ENCODE results near the gene HOXC10.

The HOXC10 gene

GRCh38 chr12:53980104-53980801 lies 4.7 kb upstream of the HOXC10 start:
- Histone ChIP-seq H3K4me3 (no peak overlapping the region), H3K27ac (no peak overlapping the region)
- DNase-seq (ENCODE audit: low spot score), result no peak
- TF ChIP-seq, protein P1, sequence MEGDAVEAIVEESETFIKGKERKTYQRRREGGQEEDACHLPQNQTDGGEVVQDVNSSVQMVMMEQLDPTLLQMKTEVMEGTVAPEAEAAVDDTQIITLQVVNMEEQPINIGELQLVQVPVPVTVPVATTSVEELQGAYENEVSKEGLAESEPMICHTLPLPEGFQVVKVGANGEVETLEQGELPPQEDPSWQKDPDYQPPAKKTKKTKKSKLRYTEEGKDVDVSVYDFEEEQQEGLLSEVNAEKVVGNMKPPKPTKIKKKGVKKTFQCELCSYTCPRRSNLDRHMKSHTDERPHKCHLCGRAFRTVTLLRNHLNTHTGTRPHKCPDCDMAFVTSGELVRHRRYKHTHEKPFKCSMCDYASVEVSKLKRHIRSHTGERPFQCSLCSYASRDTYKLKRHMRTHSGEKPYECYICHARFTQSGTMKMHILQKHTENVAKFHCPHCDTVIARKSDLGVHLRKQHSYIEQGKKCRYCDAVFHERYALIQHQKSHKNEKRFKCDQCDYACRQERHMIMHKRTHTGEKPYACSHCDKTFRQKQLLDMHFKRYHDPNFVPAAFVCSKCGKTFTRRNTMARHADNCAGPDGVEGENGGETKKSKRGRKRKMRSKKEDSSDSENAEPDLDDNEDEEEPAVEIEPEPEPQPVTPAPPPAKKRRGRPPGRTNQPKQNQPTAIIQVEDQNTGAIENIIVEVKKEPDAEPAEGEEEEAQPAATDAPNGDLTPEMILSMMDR (IDR thresholded peaks at IDR 0.05), result no peak

DNA sequence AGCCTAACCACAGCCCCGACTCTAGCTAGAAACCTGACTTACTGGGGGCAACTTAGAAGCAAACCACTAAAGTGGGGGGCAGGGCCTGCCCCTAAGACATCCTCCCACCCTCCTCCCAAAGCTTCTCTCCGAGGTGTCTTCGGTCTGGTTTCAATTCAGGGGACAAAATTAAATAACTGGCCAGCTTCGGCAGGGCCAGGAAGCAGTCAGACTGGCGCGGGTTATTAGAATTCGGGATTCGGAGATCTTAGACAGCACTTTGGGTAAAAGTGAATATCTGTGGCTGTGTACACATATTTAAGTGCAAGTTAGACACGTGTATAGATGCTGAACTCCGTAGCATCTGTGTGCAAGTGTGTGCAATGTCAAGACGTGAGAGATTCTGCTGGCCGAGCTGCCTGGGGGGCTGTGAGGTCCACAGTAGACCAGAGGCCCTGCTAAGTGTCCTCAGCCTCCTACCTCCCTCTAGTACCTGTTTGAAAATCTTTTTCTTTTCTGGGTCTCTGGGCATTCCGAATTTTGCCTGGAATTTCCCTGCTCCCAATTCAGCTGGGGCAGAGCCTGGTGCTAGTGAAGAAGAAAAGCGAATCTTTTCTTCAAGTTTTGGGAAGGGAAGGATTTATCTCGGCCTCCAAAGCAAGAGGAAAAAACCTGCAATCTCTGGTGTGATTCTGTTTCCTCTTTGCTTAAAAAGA lies 4.0 kb upstream of the HOXC10 start:
- no peak overlapping the region for H3K27ac ChIP-seq
- TF ChIP-seq, protein P1 (IDR thresholded peaks at IDR 0.05), result no peak
- H3K4me3 ChIP-seq, result no peak overlapping the region
- no peak for DNase-seq (ENCODE audit: low spot score)

GRCh38 chr12:53981634-53982565 lies 3.0 kb upstream of the HOXC10 start:
- no peak for DNase-seq (ENCODE audit: low spot score)
- H3K27ac ChIP-seq, result no peak overlapping the region
- TF ChIP-seq, protein P1 (IDR thresholded peaks at IDR 0.05), result no peak
- H3K4me3 ChIP-seq, result no peak overlapping the region

DNA sequence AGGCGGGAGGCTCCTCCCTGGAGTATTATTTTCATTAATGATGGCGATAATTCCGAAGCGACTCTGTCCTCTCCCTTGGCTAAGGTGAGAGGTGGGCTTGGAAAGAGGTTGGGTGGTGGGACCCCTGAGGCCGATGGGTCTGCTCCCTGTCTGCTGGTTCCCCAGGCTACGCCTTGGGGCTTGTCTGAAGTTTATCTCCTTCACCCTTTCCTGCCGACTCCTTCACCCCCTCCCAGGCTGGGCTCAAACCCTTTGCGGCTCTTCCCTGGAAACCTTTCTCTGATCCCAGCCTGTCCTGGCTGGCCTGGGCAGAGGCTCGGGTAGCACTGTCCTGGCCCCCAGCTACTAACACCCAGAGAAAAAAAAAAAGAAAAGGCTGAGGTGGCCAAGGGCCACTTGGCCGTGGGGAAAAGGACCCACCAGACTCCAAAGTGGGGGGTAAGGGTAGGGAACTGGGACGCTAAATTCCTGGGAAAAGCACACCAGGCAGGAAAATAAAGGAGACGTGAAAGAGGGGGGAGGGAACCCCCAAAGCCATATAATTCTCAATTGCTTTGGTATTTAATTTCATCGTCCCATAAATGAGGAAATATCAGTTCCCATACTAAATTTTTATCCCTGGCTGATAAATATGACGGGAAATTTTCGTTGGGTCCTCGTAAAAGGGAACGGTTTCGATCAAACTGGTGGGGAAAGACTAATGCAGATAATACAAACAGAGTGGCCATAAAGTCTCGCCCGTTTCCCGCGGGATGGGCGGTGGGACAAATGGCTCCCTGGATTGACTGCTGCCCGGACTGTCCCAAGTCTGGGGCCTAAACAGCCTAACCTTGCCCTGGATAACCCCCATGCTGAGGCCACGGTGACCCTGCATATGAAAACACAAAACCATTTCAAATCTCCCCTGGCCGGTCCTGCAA lies 2.0 kb upstream of the HOXC10 start:
- Histone ChIP-seq H3K4me3 (no peak overlapping the region), H3K27ac (no peak overlapping the region)
- TF ChIP-seq, protein P1 (IDR thresholded peaks at IDR 0.05), result no peak
- DNase-seq (ENCODE audit: low spot score), result no peak

- TF ChIP-seq, protein P1 (IDR thresholded peaks at IDR 0.05), result no peak
- no peak for DNase-seq (ENCODE audit: low spot score)
- Histone ChIP-seq H3K4me3 (no peak overlapping the region), H3K27ac (no peak overlapping the region)
Measured at GRCh38 chr12:53983568-53983949, 1.4 kb upstream of the HOXC10 start.

DNA sequence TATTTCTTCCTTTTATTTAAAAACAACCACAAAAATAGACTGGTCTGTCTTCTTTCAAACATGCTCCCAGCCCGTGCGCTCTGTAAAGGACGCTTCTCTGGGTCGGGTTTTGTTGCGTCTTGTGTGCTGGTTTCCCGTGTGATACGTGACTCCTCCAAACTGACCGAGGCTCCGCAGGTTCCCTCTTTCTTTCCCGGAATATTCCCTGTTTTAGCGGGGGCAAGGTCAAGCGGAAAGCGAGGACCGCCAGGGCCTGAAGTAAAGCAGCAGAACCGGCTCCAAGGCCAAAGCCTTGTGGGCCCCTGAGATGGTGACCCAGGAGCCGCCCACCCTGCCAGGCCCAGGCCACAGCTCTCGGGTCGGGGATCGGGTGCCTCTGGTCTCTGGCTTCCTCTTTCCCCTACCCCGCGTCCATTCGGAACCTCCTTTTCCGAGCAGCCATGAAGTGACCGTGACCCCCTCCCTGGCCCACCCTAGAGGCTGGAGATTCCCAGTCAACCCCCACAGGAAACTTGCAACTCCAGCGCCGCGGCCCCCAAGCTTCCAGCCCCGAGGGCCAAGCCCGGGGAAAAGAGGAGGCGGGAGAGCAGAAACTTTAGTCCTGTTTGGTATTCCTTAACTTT lies 885 bp upstream of the HOXC10 start:
- TF ChIP-seq, protein P1 (IDR thresholded peaks at IDR 0.05), result no peak
- DNase-seq (ENCODE audit: low spot score), result no peak
- Histone ChIP-seq H3K27ac (no peak overlapping the region), H3K4me3 (no peak overlapping the region)

Data from coronary artery (tissue), 2 donors.